Endothelial cell of umbilical vein (primary cell): ENCODE results near the gene PIK3CG. TPM values are rescaled to one million over a fixed set of nuclear protein-coding genes. Genes with fewer than 3 reads are reported as not detected.

Experiments used
- BruUV-seq: library from RNA; stranded (reverse); fragments of 400-500 nt; replicated peaks from 2 replicates; lab custom pipeline; 2021; lab: Mats Ljungman, UMichigan
- CTCF ChIA-PET: fragments of 300-600, 350-600 bp; sonication (Branson Sonifier 250); formaldehyde crosslinking; loops from one replicate; lab custom pipeline; 2021; ENCODE audit warnings: antibody characterized with exemption, inconsistent platforms; lab: Charles Lee
- POLR2A ChIA-PET: fragments of 300-600, 350-600 bp; sonication (Branson Sonifier 250); formaldehyde crosslinking; loops from one replicate; lab custom pipeline; 2021; ENCODE audit warnings: antibody characterized with exemption, inconsistent platforms; lab: Charles Lee
- DNase-seq: peaks from one replicate; pipeline ENCODE4 v3.0.0-alpha.2; 2011; ENCODE audit warnings: low read depth, low spot score
- FAIRE-seq: peaks from 2 replicates; lab custom pipeline; 2011; peaks lifted over from hg19 to GRCh38; lab: Jason Lieb, UNC
- H2AFZ ChIP-seq: 2 replicates; pipeline ENCODE4 v1.6.0; 2012; ENCODE audit warnings: low read depth, low read length, control low read depth, inconsistent platforms
- H3K27ac ChIP-seq: 2 replicates; pipeline ENCODE4 v1.5.1; 2011; ENCODE audit warnings: low read depth, mild to moderate bottlenecking, control low read depth, low read length, moderate library complexity; ENCODE audit not compliant: insufficient read depth
- H3K27me3 ChIP-seq, 2 experiments: 2 replicates each; pipeline versions ENCODE4 v1.6.0 to v1.6.1; 2011; ENCODE audit warnings: low read length in 2 of 2, mixed read lengths in 1 of 2; ENCODE audit not compliant: control insufficient read depth in 2 of 2, insufficient read depth in 2 of 2
- H3K36me3 ChIP-seq, 2 experiments: 2 replicates in 1 of 2; 3 replicates in 1 of 2; pipeline ENCODE4 v1.5.1; 2011; ENCODE audit warnings: low read length in 2 of 2, mild to moderate bottlenecking in 1 of 2, moderate library complexity in 1 of 2; ENCODE audit not compliant: control insufficient read depth in 2 of 2, insufficient read depth in 2 of 2; ENCODE audit errors: extremely low read depth in 1 of 2
- H3K4me1 ChIP-seq: 3 replicates; pipeline ENCODE4 v1.5.1; 2011; ENCODE audit warnings: mild to moderate bottlenecking, low read length; ENCODE audit not compliant: control insufficient read depth, insufficient read depth; ENCODE audit errors: extremely low read depth
- H3K4me2 ChIP-seq: 2 replicates; pipeline ENCODE4 v1.6.1; 2011; ENCODE audit warnings: low read length, control low read depth, mixed read lengths; ENCODE audit not compliant: insufficient read depth
- H3K4me3 ChIP-seq, 3 experiments: fragments of 200-600 bp in 1 of 3; sonication (generic), shearing (Covaris generic) in 1 of 3; replicated peaks in 1 of 3; 2 replicates each; pipeline ENCODE4 v1.5.1; 2011 to 2016; ENCODE audit warnings: control low read depth in 3 of 3, low read length in 3 of 3, mild to moderate bottlenecking in 2 of 3, inconsistent platforms in 1 of 3, low read depth in 1 of 3, moderate library complexity in 1 of 3; ENCODE audit not compliant: insufficient read depth in 1 of 3
- H3K79me2 ChIP-seq: 2 replicates; pipeline ENCODE4 v1.6.0; 2012; ENCODE audit warnings: low read length, inconsistent platforms; ENCODE audit not compliant: control insufficient read depth, insufficient read depth
- H3K9ac ChIP-seq: replicated peaks from 2 replicates; pipeline ENCODE3; 2011; ENCODE audit warnings: low read length, control low read depth; ENCODE audit not compliant: insufficient read depth; ENCODE audit errors: extremely low read depth
- H3K9me1 ChIP-seq: replicated peaks from 3 replicates; pipeline ENCODE4 v1.6.0; 2011; ENCODE audit warnings: mild to moderate bottlenecking, low read length; ENCODE audit not compliant: control insufficient read depth, insufficient read depth; ENCODE audit errors: extremely low read depth
- H3K9me3 ChIP-seq: replicated peaks from 2 replicates; pipeline ENCODE4 v1.5.1; 2012; ENCODE audit warnings: low read length, inconsistent platforms; ENCODE audit not compliant: control insufficient read depth, insufficient read depth
- H4K20me1 ChIP-seq: replicated peaks from 2 replicates; pipeline ENCODE3; 2011; ENCODE audit warnings: mild to moderate bottlenecking, low read length; ENCODE audit not compliant: control insufficient read depth, insufficient read depth; ENCODE audit errors: extremely low read depth
- JUN ChIP-seq: IDR thresholded peaks from 2 replicates; pipeline ENCODE4 v1.6.1; 2011; ENCODE audit warnings: borderline replicate concordance, low read depth; ENCODE audit not compliant: insufficient read length, insufficient read depth
- MYC ChIP-seq: IDR thresholded peaks from one replicate; pipeline ENCODE4 v1.6.1; 2011; ENCODE audit warnings: mild to moderate bottlenecking, low read depth, low read length
- dilution Hi-C: fragments of 300-500 bp; cut with MboI; formaldehyde crosslinking; loops from one replicate; pipeline ENCODE4 v1.15.0; 2019; ENCODE audit warnings: low sequenced_read_pairs; ENCODE audit not compliant: extremely low pct_ligation_motif_present
- intact Hi-C: fragments of 100-400 bp; cut with micrococcal nuclease; formaldehyde crosslinking; loops from one replicate; pipeline ENCODE4 v1.10.0; 2022
- polyA plus RNA-seq, 4 experiments: library from polyadenylated mRNA; depleted of rRNA in 3 of 4; stranded (reverse) in 3 of 4; unstranded in 1 of 4; fragments of >200 nt; gene quantifications; 2 replicates each; pipeline versions ENCODE4 v1.2.1 to v1.2.3, GENCODE V29; 2011 to 2012; ENCODE audit warnings: missing spikeins in 1 of 4
- total RNA-seq: library from RNA; stranded (reverse); gene quantifications from 2 replicates; pipeline ENCODE4 v1.2.3, GENCODE V29; 2021
- TF ChIP-seq, protein P1 (sequence below), 2 donors: IDR thresholded peaks; 1 replicate in 1 of 2; 2 replicates in 1 of 2; pipeline ENCODE4 v1.5.1; 2011; ENCODE audit warnings: low read length in 2 of 2, mild to moderate bottlenecking in 2 of 2, moderate library complexity in 2 of 2, control low read depth in 1 of 2, inconsistent platforms in 1 of 2, low read depth in 1 of 2; ENCODE audit not compliant: insufficient read depth in 1 of 2; ENCODE audit errors: extremely low read depth in 1 of 2

PIK3CG gene
- total and polyA plus RNA-seq, 2 donors (not counting 3 experiments of a cell fraction or from before 2014, with no cell fraction given), result 1.2 to 6.2 TPM

DNA sequence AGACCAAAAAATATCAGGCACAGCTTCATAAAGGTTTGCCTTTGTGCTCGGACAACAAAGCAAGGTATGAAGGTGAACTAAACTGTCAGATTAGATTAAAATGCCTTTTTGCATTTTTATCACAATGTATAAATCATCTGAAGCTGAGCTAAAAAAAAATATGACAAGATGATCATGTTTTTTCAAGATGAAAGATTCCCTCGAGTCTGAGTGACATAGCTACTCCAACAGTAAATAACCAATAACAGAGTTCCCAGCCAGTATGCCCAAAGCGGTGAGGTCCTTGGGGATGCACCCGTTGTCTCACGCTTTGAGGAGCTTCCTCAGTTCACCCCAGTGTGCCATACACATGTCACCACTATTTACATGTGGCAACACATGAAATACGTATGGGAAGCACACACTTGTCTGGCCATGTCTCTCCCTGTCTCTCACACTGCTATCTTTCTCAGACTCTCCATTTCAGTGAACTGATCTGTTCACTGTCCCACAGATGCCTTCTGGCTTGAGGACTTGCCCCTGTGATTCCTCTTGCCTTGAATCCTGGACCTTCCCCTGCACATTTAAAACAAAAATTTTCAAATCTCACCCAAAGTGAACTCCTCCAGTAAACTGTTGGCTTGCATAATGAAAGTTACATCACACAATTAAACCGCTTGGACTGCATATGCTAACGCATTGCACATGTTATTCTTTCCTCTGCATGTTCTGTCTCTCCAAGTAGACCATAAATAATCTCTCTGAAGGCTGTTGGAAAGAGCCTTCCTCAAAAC is 2.6 kb upstream of the PIK3CG start:
- ChIA-PET CTCF (no interaction called here), POLR2A (no interaction called here)
- no peaks in the 10 kb centered on the region for H3K27me3 ChIP-seq
- TF ChIP-seq JUN (no peak), MYC (no peak)
- TF ChIP-seq, protein P1, sequence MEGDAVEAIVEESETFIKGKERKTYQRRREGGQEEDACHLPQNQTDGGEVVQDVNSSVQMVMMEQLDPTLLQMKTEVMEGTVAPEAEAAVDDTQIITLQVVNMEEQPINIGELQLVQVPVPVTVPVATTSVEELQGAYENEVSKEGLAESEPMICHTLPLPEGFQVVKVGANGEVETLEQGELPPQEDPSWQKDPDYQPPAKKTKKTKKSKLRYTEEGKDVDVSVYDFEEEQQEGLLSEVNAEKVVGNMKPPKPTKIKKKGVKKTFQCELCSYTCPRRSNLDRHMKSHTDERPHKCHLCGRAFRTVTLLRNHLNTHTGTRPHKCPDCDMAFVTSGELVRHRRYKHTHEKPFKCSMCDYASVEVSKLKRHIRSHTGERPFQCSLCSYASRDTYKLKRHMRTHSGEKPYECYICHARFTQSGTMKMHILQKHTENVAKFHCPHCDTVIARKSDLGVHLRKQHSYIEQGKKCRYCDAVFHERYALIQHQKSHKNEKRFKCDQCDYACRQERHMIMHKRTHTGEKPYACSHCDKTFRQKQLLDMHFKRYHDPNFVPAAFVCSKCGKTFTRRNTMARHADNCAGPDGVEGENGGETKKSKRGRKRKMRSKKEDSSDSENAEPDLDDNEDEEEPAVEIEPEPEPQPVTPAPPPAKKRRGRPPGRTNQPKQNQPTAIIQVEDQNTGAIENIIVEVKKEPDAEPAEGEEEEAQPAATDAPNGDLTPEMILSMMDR (IDR thresholded peaks at IDR 0.05; ENCODE audit: extremely low read depth in 1 of 2, insufficient read depth in 1 of 2, low read depth in 1 of 2, low read length in 2 of 2), result no peak
- H4K20me1 ChIP-seq, result no peaks in the 10 kb centered on the region
- no peaks in the 10 kb centered on the region for H3K9me1 ChIP-seq
- peaks cover 9% of the 10 kb centered on the region for H3K79me2 ChIP-seq
- H3K4me2 ChIP-seq, result no peak overlapping the region
- FAIRE-seq (no peak), DNase-seq (no peak)
- H3K36me3 ChIP-seq, result no peaks in the 10 kb centered on the region
- no peak overlapping the region for H2AFZ ChIP-seq
- dilution Hi-C loops (no loop called here), intact Hi-C loops (no loop called here)
- H3K9me3 ChIP-seq, result no peaks in the 10 kb centered on the region
- H3K27ac ChIP-seq, result no peak overlapping the region
- no peak overlapping the region for H3K4me3 ChIP-seq
- H3K4me1 ChIP-seq, result peaks cover 23% of the 10 kb centered on the region
- H3K9ac ChIP-seq, result no peak overlapping the region
- no TSS peak for BruUV-seq
